Keratinocyte (primary cell): Measurements from ENCODE around the gene TVP23A. TPM values are rescaled to one million over a fixed set of nuclear protein-coding genes. Genes with fewer than 3 reads are reported as not detected.

ENCODE experiments used
- DNase-seq: peaks from one replicate; pipeline ENCODE4 v3.0.0-alpha.2; 2011; ENCODE audit warnings: low read depth, missing footprints, low spot score
- FAIRE-seq: peaks from 2 replicates; lab custom pipeline; 2011; peaks lifted over from hg19 to GRCh38; lab: Jason Lieb, UNC
- H2AFZ ChIP-seq: 2 replicates; pipeline ENCODE4 v1.6.0; 2012; ENCODE audit warnings: low read length, control low read depth, inconsistent platforms; ENCODE audit not compliant: control insufficient read depth
- H3K27ac ChIP-seq: 2 replicates; pipeline ENCODE4 v1.5.1; 2011; ENCODE audit warnings: low read length; ENCODE audit not compliant: control insufficient read depth, insufficient read depth
- H3K27me3 ChIP-seq: 3 replicates; pipeline ENCODE4 v1.6.0; 2011; ENCODE audit warnings: low read length; ENCODE audit not compliant: control insufficient read depth, insufficient read depth; ENCODE audit errors: extremely low read depth
- H3K36me3 ChIP-seq, 2 experiments: 2 replicates in 1 of 2; 3 replicates in 1 of 2; pipeline ENCODE4 v1.5.1; 2011; ENCODE audit warnings: low read length in 2 of 2, mild to moderate bottlenecking in 1 of 2; ENCODE audit not compliant: control insufficient read depth in 2 of 2, insufficient read depth in 2 of 2; ENCODE audit errors: extremely low read depth in 1 of 2
- H3K4me1 ChIP-seq: 3 replicates; pipeline ENCODE4 v1.5.1; 2011; ENCODE audit warnings: low read length; ENCODE audit not compliant: control insufficient read depth, insufficient read depth; ENCODE audit errors: extremely low read depth
- H3K4me2 ChIP-seq: 3 replicates; pipeline ENCODE4 v1.6.0; 2011; ENCODE audit warnings: low read depth, low read length; ENCODE audit not compliant: control insufficient read depth, insufficient read depth; ENCODE audit errors: extremely low read depth
- H3K4me3 ChIP-seq, 3 experiments: fragments of 200-600 bp in 1 of 3; sonication (generic) in 1 of 3; 2 replicates in 2 of 3; 3 replicates in 1 of 3; pipeline ENCODE4 v1.5.1; 2011 to 2016; ENCODE audit warnings: low read length in 3 of 3, mild to moderate bottlenecking in 3 of 3, control low read depth in 2 of 3, inconsistent platforms in 1 of 3, low read depth in 1 of 3, mixed read lengths in 1 of 3, mixed run types in 1 of 3, moderate library complexity in 1 of 3; ENCODE audit not compliant: control insufficient read depth in 2 of 3, insufficient read depth in 2 of 3; ENCODE audit errors: extremely low read depth in 1 of 3
- H3K79me2 ChIP-seq: 2 replicates; pipeline ENCODE4 v1.6.0; 2012; ENCODE audit warnings: low read length; ENCODE audit not compliant: control insufficient read depth, insufficient read depth
- H3K9ac ChIP-seq: 3 replicates; pipeline ENCODE4 v1.6.0; 2011; ENCODE audit warnings: low read length; ENCODE audit not compliant: control insufficient read depth, insufficient read depth; ENCODE audit errors: extremely low read depth
- H3K9me1 ChIP-seq: 3 replicates; pipeline ENCODE4 v1.6.0; 2011; ENCODE audit warnings: low read length; ENCODE audit not compliant: control insufficient read depth, insufficient read depth; ENCODE audit errors: extremely low read depth
- H3K9me3 ChIP-seq: 2 replicates; pipeline ENCODE4 v1.5.1; 2012; ENCODE audit warnings: low read depth, low read length; ENCODE audit not compliant: control insufficient read depth
- H4K20me1 ChIP-seq: 3 replicates; pipeline ENCODE4 v1.6.0; 2011; ENCODE audit warnings: low read length; ENCODE audit not compliant: control insufficient read depth, insufficient read depth; ENCODE audit errors: extremely low read depth
- CTCF ChIP-seq, 3 experiments: IDR thresholded peaks in 1 of 3; conservative IDR thresholded peaks in 1 of 3; optimal IDR thresholded peaks in 1 of 3; 2 replicates in 2 of 3; 3 replicates in 1 of 3; pipeline versions ENCODE3 to v1.5.1; 2011; ENCODE audit warnings: low read length in 3 of 3, mild to moderate bottlenecking in 3 of 3, moderate library complexity in 2 of 3, control low read depth in 1 of 3, inconsistent platforms in 1 of 3; ENCODE audit not compliant: insufficient read depth in 2 of 3; ENCODE audit errors: extremely low read depth in 1 of 3
- EZH2 ChIP-seq: IDR thresholded peaks from one replicate; pipeline ENCODE4 v1.6.1; 2012; ENCODE audit warnings: inconsistent platforms, mild to moderate bottlenecking, low read length, moderate library complexity
- dilution Hi-C: fragments of 300-500 bp; cut with MboI; formaldehyde crosslinking; loops from one replicate; pipeline ENCODE4 v1.7.0; 2020; ENCODE audit warnings: low sequenced_read_pairs; ENCODE audit not compliant: extremely low pct_ligation_motif_present
- polyA plus RNA-seq, 5 experiments: library from polyadenylated mRNA; depleted of rRNA in 3 of 5; stranded (reverse) in 3 of 5; stranded (forward) in 1 of 5; unstranded in 1 of 5; fragments of >200 nt; gene quantifications; 1 replicate in 1 of 5; 2 replicates in 3 of 5; 3 replicates in 1 of 5; pipeline versions ENCODE4 v1.2.1 to v1.2.3, GENCODE V29; 2011 to 2012; ENCODE audit warnings: missing spikeins in 2 of 5, low read depth in 1 of 5, low replicate concordance in 1 of 5

TVP23A gene
- polyA plus RNA-seq, 1 donor (not counting 4 experiments of a cell fraction or from before 2014, with no cell fraction given): not detected

GRCh38 chr16:10770907-10771306, 47.7 kb downstream of the TVP23A start:
- Histone ChIP-seq H3K36me3 (no peaks in the 10 kb centered on the region), H3K9ac (no peak overlapping the region), H3K4me3 (no peak overlapping the region), H3K27ac (no peak overlapping the region), H4K20me1 (no peaks in the 10 kb centered on the region), H3K9me1 (no peaks in the 10 kb centered on the region), H3K79me2 (no peaks in the 10 kb centered on the region), H3K4me2 (no peak overlapping the region), H3K9me3 (no peaks in the 10 kb centered on the region), H3K27me3 (no peaks in the 10 kb centered on the region), H3K4me1 (no peaks in the 10 kb centered on the region), H2AFZ (no peak overlapping the region)
- FAIRE-seq (no peak), DNase-seq (no peak)
- TF ChIP-seq CTCF (optimal IDR thresholded peaks at IDR 0.05 in 1 of 3, IDR thresholded peaks at IDR 0.05 in 1 of 3, conservative IDR thresholded peaks at IDR 0.05 in 1 of 3; ENCODE audit: extremely low read depth in 1 of 3, insufficient read depth in 2 of 3, low read length in 3 of 3): no peak
- no peak for TF ChIP-seq EZH2
- dilution Hi-C loops: no loop called here

- Histone ChIP-seq H3K9me3 (no peaks in the 10 kb centered on the region), H3K4me3 (no peak overlapping the region), H3K27me3 (no peaks in the 10 kb centered on the region), H3K9ac (no peak overlapping the region), H2AFZ (no peak overlapping the region), H3K36me3 (peaks cover 0 to 1% of the 10 kb centered on the region in 2 experiments), H3K4me1 (no peaks in the 10 kb centered on the region), H3K4me2 (no peak overlapping the region), H3K9me1 (no peaks in the 10 kb centered on the region), H3K27ac (no peak overlapping the region), H3K79me2 (no peaks in the 10 kb centered on the region), H4K20me1 (no peaks in the 10 kb centered on the region)
- FAIRE-seq (no peak), DNase-seq (no peak)
- TF ChIP-seq CTCF (optimal IDR thresholded peaks at IDR 0.05 in 1 of 3, IDR thresholded peaks at IDR 0.05 in 1 of 3, conservative IDR thresholded peaks at IDR 0.05 in 1 of 3; ENCODE audit: extremely low read depth in 1 of 3, insufficient read depth in 2 of 3, low read length in 3 of 3) (no peak), EZH2 (no peak)
- dilution Hi-C loops: no loop called here
Measured at GRCh38 chr16:10769381-10769780, 49.2 kb downstream of the TVP23A start.
